Central memory CD4-positive, alpha-beta T cell (primary cell): ENCODE measurements around the gene MYL7.

Experiments used
- DNase-seq: peaks from one replicate; pipeline ENCODE4 v3.0.0; 2022

MYL7 gene

GRCh38 chr7:44110719-44111635 is 30.2 kb downstream of the MYL7 start:
- DNase-seq, result no peak

- no peak for DNase-seq
Measured at GRCh38 chr7:44109991-44110390, 31.1 kb downstream of the MYL7 start.

- DNase-seq, result no peak
Measured at GRCh38 chr7:44108768-44109750, 32.1 kb downstream of the MYL7 start.

GRCh38 chr7:44107961-44108767 is 33.0 kb downstream of the MYL7 start:
- DNase-seq, result no peak

- no peak for DNase-seq
Measured at GRCh38 chr7:44107116-44107960, 33.8 kb downstream of the MYL7 start.

GRCh38 chr7:44106311-44107065 is 34.6 kb downstream of the MYL7 start:
- no peak for DNase-seq

- DNase-seq, result no peak
Measured at GRCh38 chr7:44105832-44106231, 35.3 kb downstream of the MYL7 start.

GRCh38 chr7:44104860-44105771 is 36.0 kb downstream of the MYL7 start:
- DNase-seq, result no peak

GRCh38 chr7:44103923-44104859 is 36.9 kb downstream of the MYL7 start, which contains the start of gene AEBP1:
AEBP1 (plus strand) TSS chr7:44104345; CDS start chr7:44104666, 321 bp downstream.
- DNase-seq, result no peak

GRCh38 chr7:44103566-44103922 is 37.6 kb downstream of the MYL7 start:
- no peak for DNase-seq

- DNase-seq, result no peak
Measured at GRCh38 chr7:44102846-44103565, 38.1 kb downstream of the MYL7 start.

- no peak for DNase-seq
Measured at GRCh38 chr7:44101966-44102845, 38.9 kb downstream of the MYL7 start.

- no peak for DNase-seq
Measured at GRCh38 chr7:44101303-44101965, 39.7 kb downstream of the MYL7 start.

- no peak for DNase-seq
Measured at GRCh38 chr7:44100458-44101302, 40.5 kb downstream of the MYL7 start.

- DNase-seq, result no peak
Measured at GRCh38 chr7:44099669-44100068, 41.5 kb downstream of the MYL7 start.
